ENCODE data around the gene SCAF4. TPM values are rescaled to one million over a fixed set of nuclear protein-coding genes. Genes with fewer than 3 reads are reported as not detected.

SCAF4 gene
- total and polyA plus RNA-seq, 9 of the 15 experiments (the other 6 are each of a cell fraction or from before 2014, with no cell fraction given) = 2.3 to 55.7 (median 17.2) TPM

- TF ChIP-seq ZNF518B (CRISPR knock-in tag; IDR thresholded peaks at IDR 0.05) (no peak), SRF (CRISPR knock-in tag; IDR thresholded peaks at IDR 0.05) (no peak), ZHX1 (conservative IDR thresholded peaks at IDR 0.05; ENCODE audit: low read length) (no peak), PCBP1 (IDR thresholded peaks at IDR 0.05; ENCODE audit: low read depth, low read length, poor library complexity, severe bottlenecking) (no peak), STAT6 (CRISPR knock-in tag; IDR thresholded peaks at IDR 0.05) (no peak), NFIX (CRISPR knock-in tag; IDR thresholded peaks at IDR 0.05; ENCODE audit: low read depth) (no peak), CHD1 (IDR thresholded peaks at IDR 0.05; ENCODE audit: low read length) (no peak), ZKSCAN3 (CRISPR knock-in tag; IDR thresholded peaks at IDR 0.05) (no peak), THRAP3 (IDR thresholded peaks at IDR 0.05; ENCODE audit: borderline replicate concordance) (no peak), ZNF280B (CRISPR knock-in tag; IDR thresholded peaks at IDR 0.05) (no peak), SNIP1 (IDR thresholded peaks at IDR 0.05; ENCODE audit: low read depth) (no peak), ETS1 (conservative IDR thresholded peaks at IDR 0.05; ENCODE audit: control insufficient read depth, low read depth, low read length) (no peak)
These were observed 17.8 kb downstream of the SCAF4 start (continued) for GRCh38 chr21:31713973-31714740.

Data from K562 (cell line).